Measurements from ENCODE around the gene ARMC2.
"Not testable (repeated sequence)": the region's sequence is repeated elsewhere in the genome, so short reads cannot be mapped to it uniquely, and the experiment has no call there.

Gene ARMC2

DNA sequence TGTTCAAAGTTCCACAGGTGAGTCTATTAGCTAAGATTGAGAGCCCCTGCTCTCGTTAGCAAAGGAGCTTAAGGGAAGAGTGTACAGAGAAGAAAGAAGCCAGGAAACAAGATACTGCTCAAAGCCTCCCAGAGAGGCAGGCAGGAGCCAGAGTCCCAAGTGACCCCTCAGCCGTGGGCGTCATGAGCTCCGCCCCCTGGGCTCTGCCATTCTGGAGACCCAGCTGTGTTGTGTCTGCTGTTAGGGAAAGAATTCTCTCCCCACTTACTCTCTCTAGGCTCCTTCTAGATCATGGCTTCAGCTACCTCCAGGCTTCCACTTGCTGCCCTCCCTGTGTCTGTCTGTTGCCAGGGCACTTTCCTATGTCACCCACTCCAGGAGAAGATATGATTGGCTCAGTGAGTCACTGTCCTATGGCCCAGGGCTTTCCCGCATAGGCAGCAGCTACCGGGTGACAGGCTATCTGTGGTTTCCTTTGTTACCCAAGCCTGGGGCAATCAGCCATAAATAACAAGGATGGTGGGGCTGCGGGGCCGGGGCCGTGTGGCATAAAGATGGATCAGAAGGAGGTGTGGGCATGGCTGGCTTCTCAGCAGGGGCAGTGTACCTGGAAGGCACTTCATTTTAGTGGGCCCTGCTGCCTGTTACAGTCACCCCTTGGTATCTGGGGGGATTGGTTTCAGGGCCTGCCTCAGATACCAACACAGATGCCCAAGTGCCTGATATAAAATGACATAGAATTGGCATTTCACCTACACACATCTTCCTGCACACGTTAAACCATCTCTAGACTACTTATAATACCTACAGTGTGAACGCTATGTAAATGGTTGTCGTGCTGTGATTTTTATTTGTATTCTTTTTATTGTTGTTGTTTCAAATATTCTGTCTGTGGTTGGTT, 118.9 kb downstream of the ARMC2 start:
- DNase-seq (ENCODE audit: low read depth): no peak
- H3K4me3 ChIP-seq (ENCODE audit: low read depth, low read length): no peak overlapping the region
- TF ChIP-seq, protein P1, sequence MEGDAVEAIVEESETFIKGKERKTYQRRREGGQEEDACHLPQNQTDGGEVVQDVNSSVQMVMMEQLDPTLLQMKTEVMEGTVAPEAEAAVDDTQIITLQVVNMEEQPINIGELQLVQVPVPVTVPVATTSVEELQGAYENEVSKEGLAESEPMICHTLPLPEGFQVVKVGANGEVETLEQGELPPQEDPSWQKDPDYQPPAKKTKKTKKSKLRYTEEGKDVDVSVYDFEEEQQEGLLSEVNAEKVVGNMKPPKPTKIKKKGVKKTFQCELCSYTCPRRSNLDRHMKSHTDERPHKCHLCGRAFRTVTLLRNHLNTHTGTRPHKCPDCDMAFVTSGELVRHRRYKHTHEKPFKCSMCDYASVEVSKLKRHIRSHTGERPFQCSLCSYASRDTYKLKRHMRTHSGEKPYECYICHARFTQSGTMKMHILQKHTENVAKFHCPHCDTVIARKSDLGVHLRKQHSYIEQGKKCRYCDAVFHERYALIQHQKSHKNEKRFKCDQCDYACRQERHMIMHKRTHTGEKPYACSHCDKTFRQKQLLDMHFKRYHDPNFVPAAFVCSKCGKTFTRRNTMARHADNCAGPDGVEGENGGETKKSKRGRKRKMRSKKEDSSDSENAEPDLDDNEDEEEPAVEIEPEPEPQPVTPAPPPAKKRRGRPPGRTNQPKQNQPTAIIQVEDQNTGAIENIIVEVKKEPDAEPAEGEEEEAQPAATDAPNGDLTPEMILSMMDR (IDR thresholded peaks at IDR 0.05; ENCODE audit: low read depth, low read length, missing control alignments): no peak

DNA sequence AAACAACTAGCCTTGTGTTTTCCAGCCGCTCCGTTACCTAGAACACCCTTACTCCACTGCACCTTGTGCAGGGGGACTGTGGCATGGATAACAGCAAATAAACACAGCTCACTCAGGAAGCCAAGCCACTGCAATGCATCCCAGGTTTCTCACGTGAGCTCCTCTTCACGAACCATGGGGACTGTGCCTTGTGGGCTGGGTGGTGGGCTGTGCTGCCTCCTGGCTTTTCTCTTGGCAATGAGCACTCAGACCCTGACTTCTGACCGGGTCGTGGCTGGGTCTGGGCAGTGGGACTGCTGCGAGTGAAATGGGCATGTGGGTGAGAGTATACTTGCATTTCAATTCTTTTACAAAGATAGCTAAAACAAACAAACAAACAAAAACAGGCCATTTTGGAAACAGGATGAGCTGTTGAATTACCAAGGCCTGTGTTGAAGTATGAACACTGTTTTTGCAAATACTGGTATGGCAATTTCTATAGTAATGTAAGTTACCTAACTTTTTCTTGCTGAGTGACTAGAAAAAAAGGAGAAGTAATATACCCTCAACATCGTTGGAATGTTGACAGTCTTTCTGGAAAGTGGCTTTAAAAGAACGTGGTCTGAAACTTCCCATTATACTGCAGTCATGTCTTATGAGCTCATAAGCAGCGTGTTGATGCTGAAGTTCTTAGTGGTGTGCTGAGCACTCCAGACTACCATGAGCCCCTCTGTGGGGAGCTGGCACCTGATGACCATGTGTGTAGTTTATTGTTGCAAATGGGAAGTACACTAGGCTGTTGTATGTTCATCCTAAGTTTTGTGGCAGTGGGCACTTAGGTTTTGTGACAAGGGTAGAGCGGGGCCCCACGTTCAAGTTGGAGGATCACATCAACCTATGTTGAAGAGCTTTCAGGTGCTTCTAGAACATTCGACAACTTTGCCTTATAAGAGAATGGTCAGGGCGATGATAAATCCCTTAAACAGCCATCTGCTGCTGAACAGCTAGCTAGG, 120.4 kb downstream of the ARMC2 start:
- no peak for DNase-seq (ENCODE audit: low read depth)
- H3K4me3 ChIP-seq (ENCODE audit: low read depth, low read length): no peak overlapping the region
- TF ChIP-seq, protein P1 (IDR thresholded peaks at IDR 0.05; ENCODE audit: low read depth, low read length, missing control alignments): no peak

DNA sequence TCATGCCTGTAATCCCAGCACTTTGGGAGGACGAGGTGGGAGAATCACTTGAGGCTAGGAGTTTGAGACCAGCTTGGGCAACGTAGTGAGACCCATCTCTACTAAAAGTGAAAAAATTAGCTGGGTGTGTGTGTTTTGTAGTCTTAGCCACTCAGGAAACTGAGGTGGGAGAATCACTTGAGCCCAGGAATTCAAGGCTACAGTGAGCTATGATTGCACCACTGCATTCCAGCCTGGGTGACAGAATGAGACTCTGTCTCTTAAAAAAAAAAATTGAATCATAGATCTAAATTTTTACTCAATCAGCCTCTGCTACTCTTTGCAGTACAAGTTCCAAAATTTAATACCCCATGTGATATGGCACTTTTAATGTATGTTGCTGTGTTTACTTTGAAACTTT, 121.6 kb downstream of the ARMC2 start:
- DNase-seq (ENCODE audit: low read depth): no peak
- TF ChIP-seq, protein P1 (IDR thresholded peaks at IDR 0.05; ENCODE audit: low read depth, low read length, missing control alignments): no peak
- H3K4me3 ChIP-seq (ENCODE audit: low read depth, low read length): no peak overlapping the region

DNA sequence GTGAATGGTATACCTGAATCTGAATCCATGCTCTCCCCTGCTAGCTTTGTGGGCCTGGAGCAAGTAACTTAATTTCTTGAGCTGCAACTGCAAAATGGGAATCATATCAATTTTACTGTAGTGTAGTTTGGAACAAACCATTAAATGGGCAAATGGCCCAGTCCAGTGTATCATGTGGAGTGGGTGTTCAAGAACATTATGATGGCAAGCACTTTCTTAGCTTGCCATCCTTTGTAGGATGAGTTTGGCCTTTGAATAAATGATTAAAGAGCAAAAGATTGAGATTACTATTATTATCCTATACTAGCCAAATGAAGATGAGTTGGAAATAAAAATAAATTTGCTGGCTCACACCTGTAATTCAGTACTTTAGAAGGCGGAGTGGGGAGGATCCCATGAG, 126.0 kb downstream of the ARMC2 start:
- TF ChIP-seq, protein P1 (IDR thresholded peaks at IDR 0.05; ENCODE audit: low read depth, low read length, missing control alignments): no peak
- DNase-seq (ENCODE audit: low read depth): no peak
- no peak overlapping the region for H3K4me3 ChIP-seq (ENCODE audit: low read depth, low read length)

DNA sequence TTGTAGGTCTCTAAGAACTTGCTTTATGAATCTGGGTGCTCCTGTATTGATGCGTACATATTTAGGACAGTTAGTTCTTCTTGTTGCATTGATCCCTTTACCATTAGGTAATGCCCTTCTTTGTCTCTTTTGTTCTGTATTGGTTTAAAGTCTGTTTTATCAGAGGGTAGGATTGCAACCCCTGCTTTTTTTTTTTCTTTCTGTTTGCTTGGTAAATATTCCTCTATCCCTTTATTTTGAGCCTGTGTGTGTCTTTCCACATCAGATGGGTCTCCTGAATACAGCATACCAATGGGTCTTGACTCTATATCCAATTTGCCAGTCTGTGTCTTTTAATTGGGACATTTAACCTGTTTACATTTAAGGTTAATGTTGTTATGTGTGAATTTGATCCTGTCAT, 130.4 kb downstream of the ARMC2 start:
- H3K4me3 ChIP-seq (ENCODE audit: low read depth, low read length); DNase-seq (ENCODE audit: low read depth): not testable (repeated sequence)

DNA sequence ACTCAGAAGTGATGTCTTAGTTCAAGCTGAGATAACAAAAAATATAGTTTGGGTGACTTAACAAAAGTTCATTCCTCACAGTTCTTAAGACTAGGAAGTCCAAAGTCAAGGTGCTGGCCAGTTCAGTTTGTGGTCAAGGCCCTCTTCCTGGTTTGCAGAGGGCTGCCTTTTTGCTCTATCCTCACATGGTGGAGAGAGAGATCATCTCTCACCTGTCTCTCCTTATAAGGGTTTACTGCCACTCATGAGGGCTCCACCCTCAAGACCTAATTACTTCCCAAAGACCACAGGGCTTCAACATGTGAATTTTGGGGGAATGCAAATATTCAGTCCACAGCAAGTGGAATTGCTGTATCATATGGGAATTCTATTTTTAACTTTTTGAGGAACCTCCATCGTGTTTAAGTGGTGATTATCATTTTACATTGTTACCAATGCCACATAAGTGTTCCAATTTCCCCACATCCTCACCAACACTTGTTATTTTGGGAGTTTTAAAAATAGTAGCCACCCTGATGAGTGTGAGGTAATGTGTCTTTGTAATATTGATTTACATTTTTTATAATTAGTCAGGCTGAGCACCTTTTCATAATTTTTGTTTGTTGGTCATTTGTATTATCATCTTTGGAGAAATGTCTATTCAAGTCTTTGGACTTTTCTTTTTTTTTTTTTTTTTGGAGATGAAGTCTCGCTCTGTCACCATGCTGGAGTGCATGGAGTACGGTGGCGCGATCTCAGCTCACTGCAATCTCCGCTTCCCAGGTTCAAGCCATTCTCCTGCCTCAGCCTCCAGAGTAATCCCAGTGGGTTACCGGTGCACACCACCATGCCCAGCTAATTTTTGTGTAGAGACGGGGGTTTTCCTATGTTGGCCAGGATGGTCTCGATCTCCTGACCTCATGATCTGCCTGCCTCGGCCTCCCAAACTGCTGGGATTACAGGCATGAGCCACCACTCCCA, 134.2 kb downstream of the ARMC2 start:
- TF ChIP-seq, protein P1 (IDR thresholded peaks at IDR 0.05; ENCODE audit: low read depth, low read length, missing control alignments): no peak
- DNase-seq (ENCODE audit: low read depth): no peak
- no peak overlapping the region for H3K4me3 ChIP-seq (ENCODE audit: low read depth, low read length)
